ENCODE data around the gene ZBTB46. TPM values are rescaled to one million over a fixed set of nuclear protein-coding genes. Genes with fewer than 3 reads are reported as not detected.

ZBTB46 gene
- total RNA-seq, 2 experiments from 2014 or later = 4.6 to 5.5 TPM

DNA sequence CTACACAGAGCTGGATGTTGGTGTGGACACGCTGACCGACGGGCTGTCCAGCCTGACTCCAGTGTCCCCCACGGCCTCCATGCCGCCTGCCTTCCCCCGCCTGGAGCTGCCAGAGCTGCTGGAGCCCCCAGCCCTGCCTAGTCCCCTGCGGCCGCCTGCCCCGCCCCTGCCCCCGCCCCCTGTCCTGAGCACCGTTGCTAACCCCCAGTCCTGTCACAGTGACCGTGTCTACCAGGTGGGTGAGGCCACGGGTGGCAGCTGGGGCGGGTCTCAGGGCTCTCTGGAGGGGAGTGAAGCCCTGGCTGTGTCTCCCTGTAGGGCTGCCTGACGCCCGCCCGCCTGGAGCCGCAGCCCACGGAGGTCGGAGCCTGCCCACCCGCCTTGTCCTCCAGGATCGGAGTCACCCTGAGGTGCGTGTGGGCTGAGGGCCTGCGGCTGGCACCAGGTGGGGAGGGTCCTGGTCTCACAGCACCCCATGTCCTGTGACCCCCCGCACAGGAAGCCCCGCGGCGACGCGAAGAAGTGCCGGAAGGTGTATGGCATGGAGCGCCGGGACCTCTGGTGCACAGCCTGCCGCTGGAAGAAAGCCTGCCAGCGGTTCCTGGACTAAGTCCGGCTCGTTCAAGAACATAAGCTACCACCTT, 88.6 kb downstream of the ZBTB46 start:
- no peaks in the 10 kb centered on the region for H3K9me3 Mint-ChIP-seq
- POLR2A ChIA-PET = interaction anchor here (0.8 to 2.4 kb wide), 2 partner anchors 35 to 44 kb away, joined by 3 to 10 read pairs; partner anchors contain the start of genes ARFRP1 and ZGPAT
- H3K27ac Mint-ChIP-seq = no peak overlapping the region
- no peaks in the 10 kb centered on the region for H3K27me3 Mint-ChIP-seq
- DNase-seq = no peak
- intact Hi-C loops (cut with micrococcal nuclease) = no loop called here
- H3K4me3 Mint-ChIP-seq = no peak overlapping the region
- peaks cover 2% of the 10 kb centered on the region for H3K36me3 Mint-ChIP-seq
- CTCF ChIA-PET = interaction anchor here (1.8 kb wide), 1 partner anchor 35 kb away, joined by 5 read pairs; the partner anchor contains the start of genes ARFRP1 and ZGPAT
- H3K4me1 Mint-ChIP-seq (ENCODE audit: low read depth) = peaks cover 4% of the 10 kb centered on the region

- POLR2A ChIA-PET = interaction anchor here (1.0 to 2.4 kb wide), 3 partner anchors 9 to 43 kb away, joined by 5 to 10 read pairs (median 5); partner anchors contain the start of genes ARFRP1 and ZGPAT
- no peak overlapping the region for H3K27ac Mint-ChIP-seq
- H3K36me3 Mint-ChIP-seq = peaks cover 2% of the 10 kb centered on the region
- H3K9me3 Mint-ChIP-seq = no peaks in the 10 kb centered on the region
- no peak overlapping the region for H3K4me3 Mint-ChIP-seq
- H3K27me3 Mint-ChIP-seq = no peaks in the 10 kb centered on the region
- intact Hi-C loops (cut with micrococcal nuclease) = no loop called here
- H3K4me1 Mint-ChIP-seq (ENCODE audit: low read depth) = peaks cover 8% of the 10 kb centered on the region
- no peak for DNase-seq
- CTCF ChIA-PET = interaction anchor here (1.5 to 1.8 kb wide), 2 partner anchors 34 to 35 kb away, joined by 5 to 14 read pairs; partner anchors contain the start of genes ARFRP1 and ZGPAT
These were observed 89.2 kb downstream of the ZBTB46 start for GRCh38 chr20:63741676-63742380.

DNA sequence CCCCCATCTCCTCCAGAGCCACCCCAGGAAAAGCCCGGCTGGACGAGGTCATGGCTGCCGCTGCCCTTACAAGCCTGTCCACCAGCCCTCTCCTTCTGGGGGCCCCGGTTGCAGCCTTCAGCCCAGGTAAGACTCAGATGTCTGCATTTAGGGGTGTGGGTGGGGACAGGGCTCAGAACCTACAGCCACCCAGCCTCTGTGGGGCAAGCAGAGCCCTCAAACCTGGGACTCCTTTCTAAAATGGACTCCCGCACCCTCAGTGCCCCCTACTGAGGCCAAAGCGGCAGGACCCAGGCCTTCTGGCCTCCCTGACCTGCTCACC, 89.7 kb downstream of the ZBTB46 start:
- CTCF ChIA-PET = interaction anchor here (0.5 to 1.5 kb wide), 2 partner anchors 34 to 80 kb away, joined by 3 to 14 read pairs; partner anchors contain the start of genes ARFRP1 and ZGPAT
- intact Hi-C loops (cut with micrococcal nuclease) = no loop called here
- H3K4me1 Mint-ChIP-seq (ENCODE audit: low read depth) = peaks cover 13% of the 10 kb centered on the region
- no peaks in the 10 kb centered on the region for H3K27me3 Mint-ChIP-seq
- DNase-seq = no peak
- POLR2A ChIA-PET = interaction anchor here (1.0 to 2.4 kb wide), 3 partner anchors 10 to 43 kb away, joined by 5 to 10 read pairs (median 5); partner anchors contain the start of genes ARFRP1 and ZGPAT
- no peak overlapping the region for H3K27ac Mint-ChIP-seq
- no peaks in the 10 kb centered on the region for H3K9me3 Mint-ChIP-seq
- peaks cover 2% of the 10 kb centered on the region for H3K36me3 Mint-ChIP-seq
- no peak overlapping the region for H3K4me3 Mint-ChIP-seq

DNA sequence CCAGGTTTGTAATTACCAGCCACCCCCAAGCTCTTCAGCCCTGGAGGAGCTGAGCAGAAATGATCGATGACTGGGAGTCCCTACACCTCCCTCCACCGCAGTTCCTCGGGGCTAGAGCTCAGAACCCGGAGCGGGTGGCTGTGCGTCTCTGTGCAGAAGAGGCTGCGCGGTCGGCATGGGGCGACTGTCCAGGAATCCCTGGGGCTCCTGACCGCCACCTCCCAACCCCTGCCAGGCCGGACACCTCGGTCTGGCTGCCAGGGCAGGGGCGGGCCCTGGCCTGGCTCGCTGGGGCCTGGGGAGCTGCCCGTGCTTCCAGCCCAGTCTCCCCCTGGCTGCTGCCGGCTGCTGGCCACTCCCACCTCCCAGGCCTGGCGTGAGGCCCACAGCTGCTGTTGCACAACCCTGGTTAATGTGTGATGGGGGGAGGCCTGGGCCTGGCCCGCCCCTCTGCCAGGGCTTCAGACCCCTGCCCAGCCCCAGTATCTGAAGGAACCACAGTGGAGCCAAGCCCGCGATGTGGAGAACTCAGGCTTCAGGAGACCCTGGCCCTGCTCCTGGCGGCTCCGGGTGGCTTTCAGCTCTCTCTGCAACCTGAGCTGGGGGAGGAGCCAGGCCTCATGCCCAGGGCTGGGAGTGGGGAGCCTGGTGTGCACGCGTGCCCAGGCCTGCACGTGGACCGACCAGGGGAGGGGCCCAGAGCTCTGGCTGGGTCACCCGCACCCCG, 90.3 kb downstream of the ZBTB46 start:
- Mint-ChIP-seq H3K9me3 (no peaks in the 10 kb centered on the region), H3K36me3 (peaks cover 5% of the 10 kb centered on the region), H3K4me1 (ENCODE audit: low read depth) (peaks cover 18% of the 10 kb centered on the region), H3K27ac (no peak overlapping the region), H3K4me3 (peak overlapping the region; percentile 64), H3K27me3 (no peaks in the 10 kb centered on the region)
- intact Hi-C loops (cut with micrococcal nuclease) = loop anchor here (1.0 kb wide), 1 partner anchor 33 kb away; the partner anchor contains the start of gene ARFRP1
- POLR2A ChIA-PET = interaction anchor here (0.9 to 2.4 kb wide), 4 partner anchors 10 to 42 kb away, joined by 5 to 10 read pairs (median 5); partner anchors contain the start of genes ARFRP1 and ZGPAT
- DNase-seq = peak; percentile 55
- CTCF ChIA-PET = interaction anchor here (0.5 to 1.5 kb wide), 4 partner anchors 10 to 79 kb away, joined by 3 to 14 read pairs (median 4); partner anchors contain the start of genes ARFRP1 and ZGPAT

- intact Hi-C loops (cut with micrococcal nuclease) = loop anchor here (1.0 kb wide), 1 partner anchor 33 kb away; the partner anchor contains the start of gene ARFRP1
- Mint-ChIP-seq H3K27me3 (no peaks in the 10 kb centered on the region), H3K4me3 (peak overlapping the region; percentile 64), H3K4me1 (ENCODE audit: low read depth) (peaks cover 19% of the 10 kb centered on the region), H3K27ac (no peak overlapping the region), H3K36me3 (peaks cover 5% of the 10 kb centered on the region), H3K9me3 (no peaks in the 10 kb centered on the region)
- ChIA-PET CTCF (interaction anchor here (0.9 to 1.5 kb wide), 3 partner anchors 10 to 33 kb away, joined by 4 to 14 read pairs (median 4); partner anchors contain the start of genes ARFRP1 and ZGPAT), POLR2A (interaction anchor here (0.9 to 2.4 kb wide), 3 partner anchors 11 to 42 kb away, joined by 5 to 10 read pairs (median 5); no protein-coding TSS in a partner anchor)
- peak; percentile 59 for DNase-seq
These were observed 90.9 kb downstream of the ZBTB46 start for GRCh38 chr20:63740070-63740626.

GRCh38 chr20:63739130-63740069, 91.7 kb downstream of the ZBTB46 start, which contains the start of gene SLC2A4RG:
TSS of gene SLC2A4RG (plus strand) at chr20:63739776. CDS start at chr20:63739913, 137 bp downstream.
- H3K4me3 Mint-ChIP-seq = peak within 1 kb of the TSS; percentile 64
- POLR2A ChIA-PET = interaction anchor here (0.8 to 5.1 kb wide), 3 partner anchors 31 to 98 kb away, joined by 3 to 30 read pairs (median 5); partner anchors contain the start of genes ARFRP1 and ZGPAT
- no peak within 1 kb of the TSS for H3K27ac Mint-ChIP-seq
- peaks cover 5% of the 10 kb centered on the region for H3K36me3 Mint-ChIP-seq
- H3K4me1 Mint-ChIP-seq (ENCODE audit: low read depth) = peaks cover 19% of the 10 kb centered on the region
- CTCF ChIA-PET = interaction anchor here (0.9 to 5.2 kb wide), 2 partner anchors 32 to 202 kb away, joined by 3 to 26 read pairs; partner anchors contain the start of genes ARFRP1, PTK6 and ZGPAT
- no peaks in the 10 kb centered on the region for H3K27me3 Mint-ChIP-seq
- intact Hi-C loops (cut with micrococcal nuclease) = loop anchor here (1.0 to 10.0 kb wide), 4 partner anchors 32 to 235 kb away; partner anchors contain the start of genes ARFRP1, RTEL1 and SAMD10
- H3K9me3 Mint-ChIP-seq = no peaks in the 10 kb centered on the region
- peak; percentile 74 for DNase-seq

DNA sequence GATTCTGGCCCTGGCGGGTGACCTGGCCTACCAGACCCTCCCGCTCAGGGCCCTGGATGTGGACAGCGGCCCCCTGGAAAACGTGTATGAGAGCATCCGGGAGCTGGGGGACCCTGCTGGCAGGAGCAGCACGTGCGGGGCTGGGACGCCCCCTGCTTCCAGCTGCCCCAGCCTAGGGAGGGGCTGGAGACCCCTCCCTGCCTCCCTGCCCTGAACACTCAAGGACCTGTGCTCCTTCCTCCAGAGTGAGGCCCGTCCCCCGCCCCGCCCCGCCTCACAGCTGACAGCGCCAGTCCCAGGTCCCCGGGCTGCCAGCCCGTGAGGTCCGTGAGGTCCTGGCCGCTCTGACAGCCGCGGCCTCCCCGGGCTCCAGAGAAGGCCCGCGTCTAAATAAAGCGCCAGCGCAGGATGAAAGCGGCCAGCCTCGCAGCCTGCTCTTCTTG, 92.4 kb downstream of the ZBTB46 start:
- H3K36me3 Mint-ChIP-seq = peaks cover 9% of the 10 kb centered on the region
- peak overlapping the region; percentile 35 for H3K4me3 Mint-ChIP-seq
- H3K27me3 Mint-ChIP-seq = no peaks in the 10 kb centered on the region
- peaks cover 19% of the 10 kb centered on the region for H3K4me1 Mint-ChIP-seq (ENCODE audit: low read depth)
- DNase-seq = peak; percentile 65
- intact Hi-C loops (cut with micrococcal nuclease) = loop anchor here (5.0 to 10.0 kb wide), 3 partner anchors 81 to 236 kb away; partner anchors contain the start of genes RTEL1 and SAMD10
- no peak overlapping the region for H3K27ac Mint-ChIP-seq
- ChIA-PET CTCF (interaction anchor here (0.9 to 5.2 kb wide), 3 partner anchors 32 to 201 kb away, joined by 3 to 26 read pairs (median 5); partner anchors contain the start of genes ARFRP1, PTK6 and ZGPAT), POLR2A (interaction anchor here (0.7 to 5.1 kb wide), 4 partner anchors 16 to 97 kb away, joined by 3 to 30 read pairs (median 4); partner anchors contain the start of genes ARFRP1 and ZGPAT)
- no peaks in the 10 kb centered on the region for H3K9me3 Mint-ChIP-seq

GRCh38 chr20:63737945-63738686, 92.9 kb downstream of the ZBTB46 start:
- CTCF ChIA-PET = interaction anchor here (1.0 to 5.2 kb wide), 3 partner anchors 16 to 200 kb away, joined by 3 to 26 read pairs (median 5); partner anchors contain the start of genes ARFRP1 and ZGPAT
- H3K4me3 Mint-ChIP-seq = peak overlapping the region; percentile 35

DNA sequence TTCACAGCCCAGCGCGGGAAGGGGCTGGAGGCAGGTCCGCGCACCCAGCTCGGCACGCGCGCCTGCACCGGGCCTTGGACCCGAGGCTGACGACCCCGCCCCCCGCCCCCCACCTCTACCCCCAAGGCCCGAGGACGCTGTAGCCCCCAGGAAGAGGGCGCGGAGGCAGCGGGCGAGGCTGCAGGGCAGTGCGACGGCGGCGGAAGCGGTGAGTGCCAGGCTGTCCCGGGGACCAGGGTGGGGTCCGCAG, 93.4 kb downstream of the ZBTB46 start:
- ChIA-PET CTCF (interaction anchor here (1.0 to 5.2 kb wide), 3 partner anchors 16 to 200 kb away, joined by 3 to 26 read pairs (median 5); partner anchors contain the start of genes ARFRP1 and ZGPAT), POLR2A (interaction anchor here (1.1 to 5.1 kb wide), 3 partner anchors 30 to 95 kb away, joined by 3 to 30 read pairs (median 3); partner anchors contain the start of genes ARFRP1 and ZGPAT)

More at GRCh38 chr20:63737945-63738686, 92.9 kb downstream of the ZBTB46 start:
- Mint-ChIP-seq H3K27ac (no peak overlapping the region), H3K36me3 (peaks cover 10% of the 10 kb centered on the region), H3K4me1 (ENCODE audit: low read depth) (peaks cover 19% of the 10 kb centered on the region), H3K27me3 (no peaks in the 10 kb centered on the region), H3K9me3 (no peaks in the 10 kb centered on the region)
- POLR2A ChIA-PET = interaction anchor here (0.7 to 5.1 kb wide), 3 partner anchors 16 to 40 kb away, joined by 3 to 30 read pairs (median 5); partner anchors contain the start of genes ARFRP1 and ZGPAT
- intact Hi-C loops (cut with micrococcal nuclease) = loop anchor here (2.0 to 10.0 kb wide), 4 partner anchors 31 to 237 kb away; partner anchors contain the start of genes ARFRP1, RTEL1 and SAMD10
- DNase-seq = peak; percentile 41

More for the DNA sequence above, 93.4 kb downstream of the ZBTB46 start:
- Mint-ChIP-seq H3K27ac (no peak overlapping the region), H3K4me3 (peak overlapping the region; percentile 69), H3K9me3 (no peaks in the 10 kb centered on the region), H3K36me3 (peaks cover 10% of the 10 kb centered on the region), H3K27me3 (no peaks in the 10 kb centered on the region), H3K4me1 (ENCODE audit: low read depth) (peaks cover 19% of the 10 kb centered on the region)
- no peak for DNase-seq
- intact Hi-C loops (cut with micrococcal nuclease) = loop anchor here (2.0 to 10.0 kb wide), 4 partner anchors 31 to 237 kb away; partner anchors contain the start of genes ARFRP1, RTEL1 and SAMD10
